Left forelimb (tissue), 1 donor: ENCODE measurements around the gene GXYLT2.

Experiments used
- DNase-seq: peaks from one replicate; pipeline ENCODE4 v3.0.0-alpha.2; 2018; ENCODE audit warnings: low spot score

The GXYLT2 gene

GRCh38 chr3:72887705-72888545 lies at the start of gene GXYLT2:
TSS of gene GXYLT2 (plus strand) at chr3:72888046. CDS start at chr3:72888234, 188 bp downstream.
- peak; percentile 84 for DNase-seq

GRCh38 chr3:72839057-72839456 lies 48.8 kb upstream of the GXYLT2 start:
- no peak for DNase-seq

GRCh38 chr3:72844436-72844993 lies 43.3 kb upstream of the GXYLT2 start:
- no peak for DNase-seq

- DNase-seq: no peak
These were observed 41.7 kb upstream of the GXYLT2 start for GRCh38 chr3:72846166-72846565.

GRCh38 chr3:72847282-72847681 lies 40.6 kb upstream of the GXYLT2 start:
- no peak for DNase-seq

GRCh38 chr3:72847751-72848702 lies 39.8 kb upstream of the GXYLT2 start, which contains the start of gene SHQ1:
TSS of gene SHQ1 (minus strand) at chr3:72848445. CDS start at chr3:72848340, 105 bp downstream.
- peak; percentile 96 for DNase-seq

GRCh38 chr3:72848703-72849081 lies 39.2 kb upstream of the GXYLT2 start:
- no peak for DNase-seq

GRCh38 chr3:72855001-72855400 lies 32.8 kb upstream of the GXYLT2 start:
- DNase-seq: no peak

GRCh38 chr3:72860053-72860452 lies 27.8 kb upstream of the GXYLT2 start:
- DNase-seq: no peak

- DNase-seq: no peak
These were observed 27.0 kb upstream of the GXYLT2 start for GRCh38 chr3:72860846-72861245.

GRCh38 chr3:72862314-72863090 lies 25.3 kb upstream of the GXYLT2 start:
- no peak for DNase-seq

- DNase-seq: no peak
These were observed 15.7 kb upstream of the GXYLT2 start for GRCh38 chr3:72872183-72872582.

- DNase-seq: no peak
These were observed 522 bp upstream of the GXYLT2 start for GRCh38 chr3:72887343-72887704.

- DNase-seq: no peak
These were observed 882 bp downstream of the GXYLT2 start for GRCh38 chr3:72888546-72889309.

GRCh38 chr3:72889310-72890165 lies 1.7 kb downstream of the GXYLT2 start:
- DNase-seq: no peak

- no peak for DNase-seq
These were observed 2.5 kb downstream of the GXYLT2 start for GRCh38 chr3:72890166-72890925.

GRCh38 chr3:72891053-72891855 lies 3.4 kb downstream of the GXYLT2 start:
- DNase-seq: peak; percentile 80

- no peak for DNase-seq
These were observed 4.4 kb downstream of the GXYLT2 start for GRCh38 chr3:72892081-72892775.
